SK-N-MC (cell line): ENCODE measurements around the gene KCNK3.

Experiments
- EZH2 ChIP-seq: fragments of 200-600 bp; sonication (generic); IDR thresholded peaks from one replicate; pipeline ENCODE4 v1.6.1; 2017; ENCODE audit warnings: antibody characterized with exemption
- POLR2AphosphoS5 ChIP-seq: IDR thresholded peaks from 2 replicates; pipeline ENCODE4 v1.6.1; 2012; ENCODE audit warnings: mild to moderate bottlenecking, low read depth, low read length, borderline replicate concordance

DNA sequence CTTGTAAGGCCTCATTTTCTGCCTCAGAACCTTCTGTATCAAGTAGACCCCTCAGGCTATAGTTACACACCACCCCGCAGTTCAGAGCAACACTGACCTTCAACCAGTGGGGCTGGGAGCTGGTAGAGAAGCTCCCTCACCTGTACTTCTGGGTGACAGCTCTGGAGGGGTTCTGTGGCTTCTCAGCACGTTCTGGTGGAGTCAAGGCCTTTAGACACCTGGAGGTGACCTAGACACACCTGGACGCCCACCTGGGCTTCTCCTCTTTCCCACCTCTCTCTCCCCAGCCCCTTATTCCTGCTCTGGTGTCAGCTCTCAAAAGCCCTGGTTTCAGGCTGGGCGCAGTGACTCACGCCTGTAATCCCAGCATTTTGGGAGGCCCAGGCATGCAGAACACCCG lies 44.0 kb upstream of the KCNK3 start:
- no peak for TF ChIP-seq EZH2
- TF ChIP-seq POLR2AphosphoS5: no peak
